HepG2 (cell line): ENCODE data around the gene RNASE7. TPM values are rescaled to one million over a fixed set of nuclear protein-coding genes. Genes with fewer than 3 reads are reported as not detected.

Experiments
- ATAC-seq: fragments of 200-7000 bp; cut with Tn5 transposase; 3 replicates; pipeline ENCODE4 v1.9.1; 2020; ENCODE audit warnings: mild to moderate bottlenecking, moderate library complexity
- BruUV-seq: library from RNA; stranded (reverse); fragments of 400-500 nt; replicated peaks from 2 replicates; lab custom pipeline; 2021; lab: Mats Ljungman, UMichigan
- CTCF ChIA-PET: fragments of 300-600 bp; formaldehyde crosslinking; extraction: SDS; loops from one replicate; lab custom pipeline; 2021; ENCODE audit warnings: low total read pairs, inconsistent platforms, low intra/inter-chr PET ratio; lab: Yijun Ruan, JAX
- POLR2A ChIA-PET: fragments of 350-600 bp; sonication (Branson Sonifier 250); formaldehyde crosslinking; loops from one replicate; lab custom pipeline; 2020; ENCODE audit warnings: antibody characterized with exemption, inconsistent platforms; lab: Yijun Ruan, JAX
- DNase-seq: peaks from one replicate; pipeline ENCODE4 v3.0.0-alpha.2; 2015; ENCODE audit warnings: low spot score
- FAIRE-seq: peaks from 3 replicates; lab custom pipeline; 2011; peaks lifted over from hg19 to GRCh38; lab: Jason Lieb, UNC
- H2AFZ ChIP-seq: one replicate; pipeline ENCODE4 v1.6.1; 2011; ENCODE audit warnings: low read length, inconsistent platforms
- H3K27ac ChIP-seq: fragments of 300-600 bp; 3 replicates; pipeline ENCODE4 v1.8.0; 2011; ENCODE audit warnings: mixed run types, mild to moderate bottlenecking, mixed read lengths, low read length, inconsistent platforms; ENCODE audit not compliant: insufficient read depth; ENCODE audit errors: extremely low read length
- H3K27me3 ChIP-seq, 2 experiments: fragments of 200-600 bp in 1 of 2; 2 replicates in 1 of 2; 3 replicates in 1 of 2; pipeline versions ENCODE4 v1.6.0 to v1.8.0; 2011; ENCODE audit warnings: low read length in 2 of 2, mild to moderate bottlenecking in 2 of 2, moderate library complexity in 2 of 2, inconsistent platforms in 1 of 2; ENCODE audit not compliant: insufficient read depth in 2 of 2, control insufficient read depth in 1 of 2
- H3K36me3 ChIP-seq, 2 experiments: fragments of 200-600 bp in 1 of 2; replicated peaks in 1 of 2; 2 replicates in 1 of 2; 3 replicates in 1 of 2; pipeline versions ENCODE4 v1.5.1 to v1.8.0; 2011; ENCODE audit warnings: low read length in 2 of 2, inconsistent platforms in 1 of 2; ENCODE audit not compliant: insufficient read depth in 2 of 2, control insufficient read depth in 1 of 2
- H3K4me1 ChIP-seq: 2 replicates; pipeline ENCODE4 v1.5.1; 2012; ENCODE audit warnings: low read length, inconsistent platforms; ENCODE audit not compliant: insufficient read depth
- H3K4me2 ChIP-seq: 2 replicates; pipeline ENCODE4 v1.6.0; 2011; ENCODE audit warnings: low read depth, low read length, inconsistent platforms
- H3K4me3 ChIP-seq, 3 experiments: fragments of 200-600 bp in 1 of 3; sonication (generic), shearing (Covaris generic) in 1 of 3; replicated peaks in 1 of 3; 2 replicates each; pipeline ENCODE4 v1.5.1; 2011 to 2016; ENCODE audit warnings: low read length in 3 of 3, inconsistent platforms in 2 of 3, low read depth in 2 of 3, mild to moderate bottlenecking in 2 of 3, control low read depth in 1 of 3, mixed read lengths in 1 of 3; ENCODE audit not compliant: insufficient read depth in 1 of 3
- H3K79me2 ChIP-seq: one replicate; pipeline ENCODE4 v1.6.1; 2011; ENCODE audit warnings: low read length, inconsistent platforms; ENCODE audit not compliant: insufficient read depth
- H3K9ac ChIP-seq: 2 replicates; pipeline ENCODE4 v1.6.0; 2011; ENCODE audit warnings: mild to moderate bottlenecking, low read depth, low read length, inconsistent platforms; ENCODE audit not compliant: insufficient read depth
- H3K9me3 ChIP-seq: 2 replicates; pipeline ENCODE4 v1.5.1; 2012; ENCODE audit warnings: mild to moderate bottlenecking, low read length
- H4K20me1 ChIP-seq: 2 replicates; pipeline ENCODE4 v1.6.0; 2011; ENCODE audit warnings: inconsistent platforms, mild to moderate bottlenecking, low read length, moderate library complexity; ENCODE audit not compliant: insufficient read depth
- DNMT3B ChIP-seq: conservative IDR thresholded peaks from 2 replicates; pipeline ENCODE4 v1.6.1; 2016; ENCODE audit warnings: missing biosample characterization, control low read depth
- HBP1 ChIP-seq: IDR thresholded peaks from 2 replicates; pipeline ENCODE4 v1.6.1; 2016; ENCODE audit warnings: low read depth, control low read depth
- HDAC2 ChIP-seq: sonication (generic); formaldehyde crosslinking; IDR thresholded peaks from 2 replicates; pipeline ENCODE4 v1.4.0; 2020; ENCODE audit warnings: missing genetic modification reagents
- KLF6 ChIP-seq: IDR thresholded peaks from 2 replicates; pipeline ENCODE4 v1.8.0; 2016; ENCODE audit warnings: missing biosample characterization, missing genetic modification reagents
- NCOA5 ChIP-seq: sonication (generic); formaldehyde crosslinking; IDR thresholded peaks from 2 replicates; pipeline ENCODE4 v1.4.0; 2020; ENCODE audit warnings: missing genetic modification reagents
- ZBTB26 ChIP-seq: IDR thresholded peaks from 2 replicates; pipeline ENCODE4 v1.6.1; 2016; ENCODE audit warnings: missing compliant biosample characterization, missing genetic modification reagents, borderline replicate concordance
- ZNF317 ChIP-seq: sonication (generic); formaldehyde crosslinking; IDR thresholded peaks from 2 replicates; pipeline ENCODE4 v1.5.0; 2020; ENCODE audit warnings: mild to moderate bottlenecking, missing genetic modification reagents
- ZNF556 ChIP-seq: sonication (generic); formaldehyde crosslinking; IDR thresholded peaks from 2 replicates; pipeline ENCODE4 v1.4.0; 2020; ENCODE audit warnings: mild to moderate bottlenecking, missing genetic modification reagents, borderline replicate concordance
- ZNF83 ChIP-seq: sonication (generic); formaldehyde crosslinking; IDR thresholded peaks from 2 replicates; pipeline ENCODE4 v1.4.0; 2020; ENCODE audit warnings: missing genetic modification reagents, mild to moderate bottlenecking, borderline replicate concordance
- ZNF850 ChIP-seq: sonication (generic); formaldehyde crosslinking; conservative IDR thresholded peaks from 2 replicates; pipeline ENCODE4 v1.9.0; 2021; ENCODE audit warnings: mild to moderate bottlenecking, missing genetic modification reagents
- WGBS: methylation state at CpG from one replicate; pipeline ENCODE4 v1.1.6; 2017; ENCODE audit warnings: low lambda C conversion rate; 5-methylcytosine and 5-hydroxymethylcytosine counted together
- in situ Hi-C: cut with HindIII; loops from 2 replicates; pipeline ENCODE4 v1.10.0; 2017; ENCODE audit warnings: low pct_unique_long_range_greater_than_20kb; ENCODE audit not compliant: extremely low pct_ligation_motif_present
- intact Hi-C: fragments of 100-400 bp; cut with micrococcal nuclease; formaldehyde crosslinking; loops from one replicate; pipeline ENCODE4 v1.10.0; 2022; ENCODE audit not compliant: unreplicated experiment
- polyA plus RNA-seq, 8 experiments: library from polyadenylated mRNA; depleted of rRNA in 3 of 8; stranded (reverse) in 7 of 8; unstranded in 1 of 8; fragments of >200 nt; fragmentation: Illumina TruSeq in 4 of 8; extraction: Trizol in 4 of 8; gene quantifications; 2 replicates each; pipeline versions ENCODE4 v1.2.1 to v1.2.3, GENCODE V29; 2011 to 2016; ENCODE audit warnings: low read depth in 4 of 8, missing spikeins in 1 of 8, mixed read lengths in 1 of 8; ENCODE audit not compliant: insufficient read depth in 1 of 8
- total RNA-seq, 5 experiments: library from RNA; depleted of rRNA; stranded (reverse); fragments of >200 nt; fragmentation: Illumina TruSeq; extraction: Trizol; gene quantifications; 2 replicates each; pipeline ENCODE4 v1.2.3, GENCODE V29; 2016; ENCODE audit warnings: low read depth in 1 of 5
- TF ChIP-seq, protein P1 (sequence below): sonication (generic); formaldehyde crosslinking; IDR thresholded peaks from 2 replicates; pipeline ENCODE4 v1.5.1; 2020; ENCODE audit warnings: missing genetic modification reagents, mild to moderate bottlenecking, borderline replicate concordance
- TF ChIP-seq, protein P2 (sequence below): IDR thresholded peaks from 2 replicates; pipeline ENCODE4 v1.6.1; 2016; ENCODE audit warnings: missing compliant biosample characterization, missing genetic modification reagents, borderline replicate concordance
- TF ChIP-seq, protein P3 (sequence below): sonication (generic); formaldehyde crosslinking; IDR thresholded peaks from 2 replicates; pipeline ENCODE4 v1.8.1; 2022; ENCODE audit warnings: low read depth, mild to moderate bottlenecking, missing genetic modification reagents

Gene RNASE7
- total and polyA plus RNA-seq, 2 of the 13 experiments (the other 11 are each of a cell fraction or from before 2014, with no cell fraction given), result 0.04 TPM; not detected in 1

DNA sequence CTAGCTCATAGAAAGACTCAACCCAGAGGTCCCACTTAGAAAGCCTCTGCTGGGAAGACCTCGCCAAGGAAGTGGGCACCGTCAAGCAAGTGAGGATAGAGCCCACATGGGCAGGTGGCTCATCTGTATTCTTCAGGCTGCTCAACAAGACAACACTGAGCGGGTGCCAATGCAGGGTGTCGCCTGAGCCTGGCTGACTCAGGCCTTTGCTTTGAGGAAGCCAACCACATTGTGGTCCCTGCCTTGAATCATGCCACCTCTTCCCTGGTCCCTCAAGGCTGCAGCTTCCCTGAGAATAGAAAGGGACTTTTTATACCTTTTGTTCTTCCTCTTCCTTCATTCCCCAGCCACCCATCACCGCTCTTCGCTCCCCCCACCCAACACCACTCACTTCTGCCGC, 5.4 kb upstream of the RNASE7 start:
- Histone ChIP-seq H2AFZ (no peak overlapping the region), H3K9ac (no peak overlapping the region), H3K4me2 (no peak overlapping the region), H3K79me2 (no peaks in the 10 kb centered on the region), H3K9me3 (no peaks in the 10 kb centered on the region), H3K4me3 (no peak overlapping the region), H3K4me1 (peaks cover 49% of the 10 kb centered on the region), H4K20me1 (no peaks in the 10 kb centered on the region), H3K27ac (no peak overlapping the region), H3K36me3 (no peaks in the 10 kb centered on the region), H3K27me3 (no peaks in the 10 kb centered on the region; a peak in 1 of 5 replicates)
- FAIRE-seq, result no peak
- intact Hi-C loops, result no loop called here
- POLR2A ChIA-PET, result interaction anchor here (1.4 kb wide), 1 partner anchor 8 kb away, joined by 3 read pairs; no protein-coding TSS in a partner anchor
- DNase-seq, result no peak
- BruUV-seq, result no TSS peak
- TF ChIP-seq, protein P1, sequence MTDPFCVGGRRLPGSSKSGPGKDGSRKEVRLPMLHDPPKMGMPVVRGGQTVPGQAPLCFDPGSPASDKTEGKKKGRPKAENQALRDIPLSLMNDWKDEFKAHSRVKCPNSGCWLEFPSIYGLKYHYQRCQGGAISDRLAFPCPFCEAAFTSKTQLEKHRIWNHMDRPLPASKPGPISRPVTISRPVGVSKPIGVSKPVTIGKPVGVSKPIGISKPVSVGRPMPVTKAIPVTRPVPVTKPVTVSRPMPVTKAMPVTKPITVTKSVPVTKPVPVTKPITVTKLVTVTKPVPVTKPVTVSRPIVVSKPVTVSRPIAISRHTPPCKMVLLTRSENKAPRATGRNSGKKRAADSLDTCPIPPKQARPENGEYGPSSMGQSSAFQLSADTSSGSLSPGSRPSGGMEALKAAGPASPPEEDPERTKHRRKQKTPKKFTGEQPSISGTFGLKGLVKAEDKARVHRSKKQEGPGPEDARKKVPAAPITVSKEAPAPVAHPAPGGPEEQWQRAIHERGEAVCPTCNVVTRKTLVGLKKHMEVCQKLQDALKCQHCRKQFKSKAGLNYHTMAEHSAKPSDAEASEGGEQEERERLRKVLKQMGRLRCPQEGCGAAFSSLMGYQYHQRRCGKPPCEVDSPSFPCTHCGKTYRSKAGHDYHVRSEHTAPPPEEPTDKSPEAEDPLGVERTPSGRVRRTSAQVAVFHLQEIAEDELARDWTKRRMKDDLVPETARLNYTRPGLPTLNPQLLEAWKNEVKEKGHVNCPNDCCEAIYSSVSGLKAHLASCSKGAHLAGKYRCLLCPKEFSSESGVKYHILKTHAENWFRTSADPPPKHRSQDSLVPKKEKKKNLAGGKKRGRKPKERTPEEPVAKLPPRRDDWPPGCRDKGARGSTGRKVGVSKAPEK (CRISPR knock-in tag), result no peak
- TF ChIP-seq ZNF317, result no peak
- no peak for TF ChIP-seq NCOA5 (CRISPR knock-in tag)
- TF ChIP-seq ZNF83 (CRISPR knock-in tag), result no peak
- TF ChIP-seq DNMT3B, result no peak
- no peak for TF ChIP-seq ZNF556
- TF ChIP-seq, protein P2, sequence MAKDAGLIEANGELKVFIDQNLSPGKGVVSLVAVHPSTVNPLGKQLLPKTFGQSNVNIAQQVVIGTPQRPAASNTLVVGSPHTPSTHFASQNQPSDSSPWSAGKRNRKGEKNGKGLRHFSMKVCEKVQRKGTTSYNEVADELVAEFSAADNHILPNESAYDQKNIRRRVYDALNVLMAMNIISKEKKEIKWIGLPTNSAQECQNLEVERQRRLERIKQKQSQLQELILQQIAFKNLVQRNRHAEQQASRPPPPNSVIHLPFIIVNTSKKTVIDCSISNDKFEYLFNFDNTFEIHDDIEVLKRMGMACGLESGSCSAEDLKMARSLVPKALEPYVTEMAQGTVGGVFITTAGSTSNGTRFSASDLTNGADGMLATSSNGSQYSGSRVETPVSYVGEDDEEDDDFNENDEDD (CRISPR knock-in tag), result no peak
- no peak for TF ChIP-seq KLF6
- TF ChIP-seq ZNF850 (CRISPR knock-in tag), result no peak
- no peak for TF ChIP-seq HBP1 (CRISPR knock-in tag)
- TF ChIP-seq, protein P3, sequence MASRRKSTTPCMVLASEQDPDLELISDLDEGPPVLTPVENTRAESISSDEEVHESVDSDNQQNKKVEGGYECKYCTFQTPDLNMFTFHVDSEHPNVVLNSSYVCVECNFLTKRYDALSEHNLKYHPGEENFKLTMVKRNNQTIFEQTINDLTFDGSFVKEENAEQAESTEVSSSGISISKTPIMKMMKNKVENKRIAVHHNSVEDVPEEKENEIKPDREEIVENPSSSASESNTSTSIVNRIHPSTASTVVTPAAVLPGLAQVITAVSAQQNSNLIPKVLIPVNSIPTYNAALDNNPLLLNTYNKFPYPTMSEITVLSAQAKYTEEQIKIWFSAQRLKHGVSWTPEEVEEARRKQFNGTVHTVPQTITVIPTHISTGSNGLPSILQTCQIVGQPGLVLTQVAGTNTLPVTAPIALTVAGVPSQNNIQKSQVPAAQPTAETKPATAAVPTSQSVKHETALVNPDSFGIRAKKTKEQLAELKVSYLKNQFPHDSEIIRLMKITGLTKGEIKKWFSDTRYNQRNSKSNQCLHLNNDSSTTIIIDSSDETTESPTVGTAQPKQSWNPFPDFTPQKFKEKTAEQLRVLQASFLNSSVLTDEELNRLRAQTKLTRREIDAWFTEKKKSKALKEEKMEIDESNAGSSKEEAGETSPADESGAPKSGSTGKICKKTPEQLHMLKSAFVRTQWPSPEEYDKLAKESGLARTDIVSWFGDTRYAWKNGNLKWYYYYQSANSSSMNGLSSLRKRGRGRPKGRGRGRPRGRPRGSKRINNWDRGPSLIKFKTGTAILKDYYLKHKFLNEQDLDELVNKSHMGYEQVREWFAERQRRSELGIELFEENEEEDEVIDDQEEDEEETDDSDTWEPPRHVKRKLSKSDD (CRISPR knock-in tag), result no peak
- no peak for TF ChIP-seq HDAC2
- no peak for TF ChIP-seq ZBTB26 (CRISPR knock-in tag)
- WGBS, result 83% methylated on average over 6 of the region's 7 CpGs
- ATAC-seq, result no peak
- in situ Hi-C loops, result no loop called here
- CTCF ChIA-PET, result interaction anchor here (4.8 kb wide), 1 partner anchor 22 kb away, joined by 109 read pairs; no protein-coding TSS in a partner anchor
